IMR-90 (cell line): ENCODE results near the gene SRXN1. TPM values are rescaled to one million over a fixed set of nuclear protein-coding genes. Genes with fewer than 3 reads are reported as not detected.

ENCODE experiments used
- ATAC-seq: fragments of 200-7000 bp; cut with Tn5 transposase; 2 replicates; pipeline ENCODE4 v1.9.1; 2020; ENCODE audit warnings: low read depth, mild to moderate bottlenecking, moderate library complexity
- BruUV-seq: library from RNA; stranded (reverse); fragments of 400-500 nt; replicated peaks from 2 replicates; lab custom pipeline; 2021; lab: Mats Ljungman, UMichigan
- CTCF ChIA-PET: fragments of 300-600 bp; formaldehyde crosslinking; extraction: SDS; loops from one replicate; lab custom pipeline; 2021; ENCODE audit warnings: antibody characterized with exemption; lab: Yijun Ruan, JAX
- POLR2A ChIA-PET: fragments of 300-600 bp; sonication (Branson Sonifier 250); formaldehyde crosslinking; loops from one replicate; lab custom pipeline; 2022; ENCODE audit warnings: antibody characterized with exemption; ENCODE audit not compliant: unreplicated experiment; lab: Charles Lee
- DNase-seq: peaks from one replicate; pipeline ENCODE4 v3.0.0; 2013
- H2AFZ ChIP-seq: replicated peaks from 2 replicates; pipeline ENCODE3; 2013; ENCODE audit warnings: low read length, mild to moderate bottlenecking; ENCODE audit not compliant: poor library complexity
- H2AK5ac ChIP-seq: 2 replicates; pipeline ENCODE4 v1.6.1; 2013; ENCODE audit warnings: low read depth, low read length, inconsistent platforms
- H2AK9ac ChIP-seq: replicated peaks from 2 replicates; pipeline ENCODE3; 2013; ENCODE audit warnings: mild to moderate bottlenecking, low read depth, low read length, moderate library complexity; ENCODE audit not compliant: poor library complexity
- H2BK120ac ChIP-seq: 2 replicates; pipeline ENCODE4 v1.6.1; 2013; ENCODE audit warnings: low read depth, low read length, inconsistent platforms
- H2BK15ac ChIP-seq: 3 replicates; pipeline ENCODE4 v1.6.1; 2013; ENCODE audit warnings: low read depth, low read length, inconsistent platforms
- H2BK20ac ChIP-seq: 2 replicates; pipeline ENCODE4 v1.6.1; 2013; ENCODE audit warnings: low read depth, mild to moderate bottlenecking, inconsistent platforms, low read length, moderate library complexity
- H2BK5ac ChIP-seq: 2 replicates; pipeline ENCODE4 v1.6.1; 2013; ENCODE audit warnings: mild to moderate bottlenecking, low read depth, low read length, inconsistent platforms; ENCODE audit not compliant: poor library complexity, severe bottlenecking
- H3K14ac ChIP-seq: replicated peaks from 2 replicates; pipeline ENCODE4 v1.6.1; 2013; ENCODE audit warnings: low read depth, low read length, inconsistent platforms
- H3K18ac ChIP-seq: 2 replicates; pipeline ENCODE4 v1.6.1; 2013; ENCODE audit warnings: low read depth, low read length, control low read depth
- H3K23ac ChIP-seq: 2 replicates; pipeline ENCODE4 v1.6.1; 2013; ENCODE audit warnings: low read depth, low read length, inconsistent platforms
- H3K27ac ChIP-seq: 2 replicates; pipeline ENCODE4 v1.5.1; 2013; ENCODE audit warnings: mild to moderate bottlenecking, control low read depth, low read length; ENCODE audit not compliant: insufficient read depth
- H3K27me3 ChIP-seq: 2 replicates; pipeline ENCODE4 v1.6.1; 2013; ENCODE audit warnings: low read length; ENCODE audit not compliant: control insufficient read depth, insufficient read depth
- H3K36me3 ChIP-seq: 2 replicates; pipeline ENCODE4 v1.6.1; 2013; ENCODE audit warnings: low read length, mixed read lengths; ENCODE audit not compliant: control insufficient read depth, insufficient read depth
- H3K4ac ChIP-seq: 2 replicates; pipeline ENCODE4 v1.6.1; 2013; ENCODE audit warnings: low read depth, low read length, inconsistent platforms
- H3K4me1 ChIP-seq: 2 replicates; pipeline ENCODE4 v1.6.1; 2013; ENCODE audit warnings: low read length, mixed read lengths; ENCODE audit not compliant: control insufficient read depth, insufficient read depth
- H3K4me2 ChIP-seq: 2 replicates; pipeline ENCODE4 v1.6.1; 2013; ENCODE audit warnings: low read depth, mild to moderate bottlenecking, control low read depth, low read length, moderate library complexity
- H3K4me3 ChIP-seq: 2 replicates; pipeline ENCODE4 v1.5.1; 2013; ENCODE audit warnings: low read depth, mild to moderate bottlenecking, control low read depth, low read length, moderate library complexity; ENCODE audit not compliant: insufficient read depth
- H3K56ac ChIP-seq: 2 replicates; pipeline ENCODE4 v1.6.1; 2013; ENCODE audit warnings: low read length, inconsistent platforms; ENCODE audit not compliant: insufficient read depth; ENCODE audit errors: extremely low read depth
- H3K79me1 ChIP-seq, 2 experiments: 2 replicates each; pipeline ENCODE4 v1.6.1; 2013; ENCODE audit warnings: low read length in 2 of 2, inconsistent platforms in 1 of 2, low read depth in 1 of 2
- H3K9ac ChIP-seq: 2 replicates; pipeline ENCODE4 v1.6.1; 2013; ENCODE audit warnings: low read depth, low read length, control low read depth
- H3K9me1 ChIP-seq: 2 replicates; pipeline ENCODE4 v1.6.1; 2013; ENCODE audit warnings: low read length, inconsistent platforms; ENCODE audit not compliant: insufficient read depth
- H3K9me3 ChIP-seq: 2 replicates; pipeline ENCODE4 v1.6.1; 2013; ENCODE audit warnings: low read length; ENCODE audit not compliant: control insufficient read depth, insufficient read depth
- H4K20me1 ChIP-seq: 2 replicates; pipeline ENCODE4 v1.6.1; 2013; ENCODE audit warnings: low read length, inconsistent platforms; ENCODE audit not compliant: insufficient read depth
- H4K5ac ChIP-seq: 2 replicates; pipeline ENCODE4 v1.6.1; 2013; ENCODE audit warnings: mild to moderate bottlenecking, low read depth, low read length, control low read depth
- H4K8ac ChIP-seq, 2 experiments: 2 replicates each; pipeline ENCODE4 v1.6.1; 2013; ENCODE audit warnings: low read depth in 2 of 2, low read length in 2 of 2, control low read depth in 1 of 2, inconsistent platforms in 1 of 2
- H4K91ac ChIP-seq: 2 replicates; pipeline ENCODE4 v1.6.1; 2013; ENCODE audit warnings: low read depth, low read length, inconsistent platforms; ENCODE audit not compliant: insufficient read depth
- BHLHE40 ChIP-seq: fragments of 150-350 bp; IDR thresholded peaks from 2 replicates; pipeline ENCODE4 v1.6.1; 2016; ENCODE audit warnings: mild to moderate bottlenecking, low read depth, low read length
- CEBPB ChIP-seq: IDR thresholded peaks from 2 replicates; pipeline ENCODE4 v1.6.1; 2012; ENCODE audit warnings: low read depth, low read length, improper control_type of control experiment
- CHD1 ChIP-seq: IDR thresholded peaks from 2 replicates; pipeline ENCODE4 v1.6.1; 2012; ENCODE audit warnings: low read depth, low read length, improper control_type of control experiment
- CTCF ChIP-seq: conservative IDR thresholded peaks from 2 replicates; pipeline ENCODE4 v1.5.1; 2012; ENCODE audit warnings: mild to moderate bottlenecking, low read depth, low read length, improper control_type of control experiment
- ELK1 ChIP-seq: fragments of 150-350 bp; IDR thresholded peaks from 2 replicates; pipeline ENCODE4 v1.6.1; 2016; ENCODE audit warnings: low read depth, mild to moderate bottlenecking, low read length, moderate library complexity, borderline replicate concordance
- FOS ChIP-seq: fragments of 150-350 bp; IDR thresholded peaks from 2 replicates; pipeline ENCODE4 v1.6.1; 2016; ENCODE audit warnings: low read depth, low read length
- MAFK ChIP-seq: IDR thresholded peaks from 2 replicates; pipeline ENCODE4 v1.6.1; 2012; ENCODE audit warnings: low read depth, low read length, improper control_type of control experiment
- MAZ ChIP-seq: IDR thresholded peaks from 2 replicates; pipeline ENCODE4 v1.6.1; 2012; ENCODE audit warnings: low read depth, mild to moderate bottlenecking, low read length, improper control_type of control experiment, moderate library complexity, borderline replicate concordance
- MXI1 ChIP-seq: IDR thresholded peaks from 2 replicates; pipeline ENCODE4 v1.6.1; 2012; ENCODE audit warnings: low read depth, mild to moderate bottlenecking, low read length, moderate library complexity, borderline replicate concordance
- NFE2L2 ChIP-seq: fragments of 150-350 bp; IDR thresholded peaks from 2 replicates; pipeline ENCODE4 v1.6.1; 2016; ENCODE audit warnings: low read depth, mild to moderate bottlenecking, low read length
- RAD21 ChIP-seq: IDR thresholded peaks from 2 replicates; pipeline ENCODE4 v1.6.1; 2012; ENCODE audit warnings: low read length, improper control_type of control experiment
- RCOR1 ChIP-seq: IDR thresholded peaks from 2 replicates; pipeline ENCODE4 v1.6.1; 2012; ENCODE audit warnings: mild to moderate bottlenecking, low read length, improper control_type of control experiment; ENCODE audit not compliant: insufficient replicate concordance
- RFX5 ChIP-seq: IDR thresholded peaks from 2 replicates; pipeline ENCODE4 v1.8.0; 2012; ENCODE audit warnings: low read depth, mild to moderate bottlenecking, low read length, moderate library complexity
- SMC3 ChIP-seq: fragments of 150-350 bp; IDR thresholded peaks from 2 replicates; pipeline ENCODE4 v1.6.1; 2016; ENCODE audit warnings: low read depth, mild to moderate bottlenecking, antibody characterized with exemption, low read length, moderate library complexity
- USF2 ChIP-seq: fragments of 150-350 bp; IDR thresholded peaks from 2 replicates; pipeline ENCODE4 v1.6.1; 2017; ENCODE audit warnings: mild to moderate bottlenecking, antibody characterized with exemption, low read length, low read depth
- WGBS, 2 experiments: methylation state at CpG; one replicate each; pipeline versions ENCODE4 v1.1.5 to v1.1.7; 2013; ENCODE audit warnings: missing lambda C conversion rate in 2 of 2; ENCODE audit not compliant: insufficient read length in 1 of 2; ENCODE audit errors: extremely low coverage in 2 of 2; 5-methylcytosine and 5-hydroxymethylcytosine counted together
- dilution Hi-C: fragments of 300-500 bp; cut with HindIII; formaldehyde crosslinking; loops from one replicate; pipeline ENCODE4 v1.14.3; 2018; ENCODE audit warnings: low sequenced_read_pairs; ENCODE audit not compliant: unreplicated experiment
- in situ Hi-C: fragments of 300-500 bp; cut with MboI; formaldehyde crosslinking; loops from 3 replicates; pipeline ENCODE4 v1.14.3; 2019; ENCODE audit warnings: low sequenced_read_pairs, inconsistent platforms, mixed read lengths
- intact Hi-C: fragments of 100-400 bp; cut with micrococcal nuclease; formaldehyde crosslinking; loops from 2 replicates; pipeline ENCODE4 v1.10.0; 2022
- polyA plus RNA-seq, 3 experiments: library from polyadenylated mRNA; depleted of rRNA; stranded (reverse); fragments of >200 nt; gene quantifications; 2 replicates each; pipeline ENCODE4 v1.2.3, GENCODE V29; 2012; ENCODE audit warnings: low replicate concordance in 1 of 3
- total RNA-seq: library from RNA; depleted of rRNA; stranded (reverse); fragments of >200 nt; gene quantifications from 2 replicates; pipeline ENCODE4 v1.2.3, GENCODE V29; 2012

Gene SRXN1
- total and polyA plus RNA-seq, 2 of the 4 experiments (the other 2 are of a cell fraction), result 51.2 to 71.2 TPM

- no peak overlapping the region for H3K23ac ChIP-seq
- H3K18ac ChIP-seq, result no peak overlapping the region
- in situ Hi-C loops, result no loop called here
- 36% methylated on average over 3 of the region's 6 CpGs; no CpG with 5 or more reads in 1 of the 2 experiments for WGBS, 2 experiments
- no peak overlapping the region for H3K4me2 ChIP-seq
- no peak overlapping the region for H2BK120ac ChIP-seq
- no peak overlapping the region for H3K4me3 ChIP-seq
- intact Hi-C loops, result no loop called here
- H2BK5ac ChIP-seq, result no peak overlapping the region
- no peak overlapping the region for H4K5ac ChIP-seq
- no peak overlapping the region for H3K56ac ChIP-seq
- TF ChIP-seq CHD1, result no peak
- TF ChIP-seq MXI1, result no peak
- TF ChIP-seq MAZ, result no peak
- no peak for TF ChIP-seq RFX5
- TF ChIP-seq CTCF, result no peak
- no peak for TF ChIP-seq RAD21
- no peak for TF ChIP-seq NFE2L2
- no peak for TF ChIP-seq RCOR1
- no peak for TF ChIP-seq FOS
- TF ChIP-seq SMC3, result no peak
- TF ChIP-seq BHLHE40, result no peak
- TF ChIP-seq MAFK, result no peak
- no peak for TF ChIP-seq CEBPB
- no peak for TF ChIP-seq USF2
- no peak for TF ChIP-seq ELK1
- H2AFZ ChIP-seq, result no peak overlapping the region
- no peak overlapping the region for H2AK5ac ChIP-seq
- CTCF ChIA-PET, result no interaction called here
- H3K79me1 ChIP-seq, result no peaks in the 10 kb centered on the region
- H2AK9ac ChIP-seq, result no peak overlapping the region
- H4K20me1 ChIP-seq, result no peaks in the 10 kb centered on the region
- no peak overlapping the region for H2BK20ac ChIP-seq
- H3K27ac ChIP-seq, result no peak overlapping the region
- DNase-seq (no peak), ATAC-seq (no peak)
- POLR2A ChIA-PET, result no interaction called here
- H2BK15ac ChIP-seq, result no peak overlapping the region
- H3K14ac ChIP-seq, result no peak overlapping the region
- H3K9me3 ChIP-seq, result no peaks in the 10 kb centered on the region
- no peaks in the 10 kb centered on the region for H3K36me3 ChIP-seq
- H4K8ac ChIP-seq, result no peak overlapping the region
- H3K4me1 ChIP-seq, result no peaks in the 10 kb centered on the region
- dilution Hi-C loops, result no loop called here
- H3K27me3 ChIP-seq, result peaks cover 12% of the 10 kb centered on the region
- H4K91ac ChIP-seq, result no peak overlapping the region
- BruUV-seq, result no TSS peak
- no peaks in the 10 kb centered on the region for H3K9me1 ChIP-seq
- no peak overlapping the region for H3K9ac ChIP-seq
- no peak overlapping the region for H3K4ac ChIP-seq
These were observed 36.3 kb upstream of the SRXN1 start for GRCh38 chr20:689348-689747.
